KMS-11 (cell line): ENCODE results near the gene CATSPER3.

ENCODE experiments used
- H2AFZ ChIP-seq: fragments of 200-600 bp; sonication (generic); 2 replicates; pipeline ENCODE4 v1.6.1; 2016; ENCODE audit warnings: antibody characterized with exemption, mixed run types, low read depth
- H3K27ac ChIP-seq: fragments of 200-600 bp; sonication (generic); 2 replicates; pipeline ENCODE4 v1.6.1; 2016; ENCODE audit warnings: mild to moderate bottlenecking, mixed run types
- H3K27me3 ChIP-seq: fragments of 200-600 bp; sonication (generic); 2 replicates; pipeline ENCODE4 v1.6.1; 2017; ENCODE audit warnings: mild to moderate bottlenecking, low read depth, mixed run types, moderate library complexity; ENCODE audit not compliant: insufficient read depth
- H3K36me3 ChIP-seq: fragments of 200-600 bp; sonication (generic); 2 replicates; pipeline ENCODE4 v1.6.1; 2017; ENCODE audit warnings: mild to moderate bottlenecking, mixed run types; ENCODE audit not compliant: insufficient read depth
- H3K4me1 ChIP-seq: fragments of 200-600 bp; sonication (generic); 2 replicates; pipeline ENCODE4 v1.6.1; 2016; ENCODE audit warnings: mild to moderate bottlenecking, low read depth, mixed run types; ENCODE audit not compliant: poor library complexity, severe bottlenecking
- H3K4me2 ChIP-seq: fragments of 200-600 bp; sonication (generic); 2 replicates; pipeline ENCODE4 v1.7.0; 2016; ENCODE audit warnings: mild to moderate bottlenecking, mixed run types
- H3K4me3 ChIP-seq: fragments of 200-600 bp; sonication (generic); IDR thresholded peaks from 2 replicates; pipeline ENCODE4 v1.6.1; 2017; ENCODE audit warnings: low read depth, low read length, mixed read lengths; ENCODE audit not compliant: insufficient read depth
- H3K79me2 ChIP-seq: fragments of 200-600 bp; sonication (generic); 2 replicates; pipeline ENCODE4 v1.6.1; 2016; ENCODE audit warnings: low read depth, mixed run types; ENCODE audit not compliant: insufficient read depth
- H3K9ac ChIP-seq: fragments of 200-600 bp; sonication (generic); 2 replicates; pipeline ENCODE4 v1.6.1; 2016; ENCODE audit warnings: mild to moderate bottlenecking, mixed run types
- H4K20me1 ChIP-seq: fragments of 200-600 bp; sonication (generic); 2 replicates; pipeline ENCODE4 v1.6.1; 2016; ENCODE audit warnings: mild to moderate bottlenecking, mixed run types; ENCODE audit not compliant: insufficient read depth
- TF ChIP-seq, protein P1 (sequence below): fragments of 200-600 bp; sonication (generic); conservative IDR thresholded peaks from 2 replicates; pipeline ENCODE4 v1.6.1; 2017; ENCODE audit warnings: low read depth, mild to moderate bottlenecking, antibody characterized with exemption, low read length, moderate library complexity, mixed read lengths

CATSPER3 gene

GRCh38 chr5:134939500-134939899 is 28.2 kb upstream of the CATSPER3 start:
- TF ChIP-seq, protein P1, sequence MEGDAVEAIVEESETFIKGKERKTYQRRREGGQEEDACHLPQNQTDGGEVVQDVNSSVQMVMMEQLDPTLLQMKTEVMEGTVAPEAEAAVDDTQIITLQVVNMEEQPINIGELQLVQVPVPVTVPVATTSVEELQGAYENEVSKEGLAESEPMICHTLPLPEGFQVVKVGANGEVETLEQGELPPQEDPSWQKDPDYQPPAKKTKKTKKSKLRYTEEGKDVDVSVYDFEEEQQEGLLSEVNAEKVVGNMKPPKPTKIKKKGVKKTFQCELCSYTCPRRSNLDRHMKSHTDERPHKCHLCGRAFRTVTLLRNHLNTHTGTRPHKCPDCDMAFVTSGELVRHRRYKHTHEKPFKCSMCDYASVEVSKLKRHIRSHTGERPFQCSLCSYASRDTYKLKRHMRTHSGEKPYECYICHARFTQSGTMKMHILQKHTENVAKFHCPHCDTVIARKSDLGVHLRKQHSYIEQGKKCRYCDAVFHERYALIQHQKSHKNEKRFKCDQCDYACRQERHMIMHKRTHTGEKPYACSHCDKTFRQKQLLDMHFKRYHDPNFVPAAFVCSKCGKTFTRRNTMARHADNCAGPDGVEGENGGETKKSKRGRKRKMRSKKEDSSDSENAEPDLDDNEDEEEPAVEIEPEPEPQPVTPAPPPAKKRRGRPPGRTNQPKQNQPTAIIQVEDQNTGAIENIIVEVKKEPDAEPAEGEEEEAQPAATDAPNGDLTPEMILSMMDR = no peak
- Histone ChIP-seq H3K4me2 (no peak overlapping the region), H3K4me3 (no peak overlapping the region), H3K4me1 (peaks cover 3% of the 10 kb centered on the region), H3K36me3 (no peaks in the 10 kb centered on the region; the same call in 1 of the 2 replicates), H3K27ac (no peak overlapping the region), H4K20me1 (no peaks in the 10 kb centered on the region), H3K79me2 (no peaks in the 10 kb centered on the region), H3K27me3 (no peaks in the 10 kb centered on the region), H3K9ac (no peak overlapping the region), H2AFZ (no peak overlapping the region)

GRCh38 chr5:134943547-134943946 is 24.2 kb upstream of the CATSPER3 start:
- Histone ChIP-seq H4K20me1 (no peaks in the 10 kb centered on the region), H3K4me1 (peaks cover 3% of the 10 kb centered on the region), H3K9ac (no peak overlapping the region), H3K79me2 (no peaks in the 10 kb centered on the region), H3K27ac (no peak overlapping the region), H3K27me3 (no peaks in the 10 kb centered on the region), H3K4me2 (no peak overlapping the region), H3K4me3 (no peak overlapping the region), H2AFZ (no peak overlapping the region), H3K36me3 (no peaks in the 10 kb centered on the region)
- TF ChIP-seq, protein P1 = no peak

DNA sequence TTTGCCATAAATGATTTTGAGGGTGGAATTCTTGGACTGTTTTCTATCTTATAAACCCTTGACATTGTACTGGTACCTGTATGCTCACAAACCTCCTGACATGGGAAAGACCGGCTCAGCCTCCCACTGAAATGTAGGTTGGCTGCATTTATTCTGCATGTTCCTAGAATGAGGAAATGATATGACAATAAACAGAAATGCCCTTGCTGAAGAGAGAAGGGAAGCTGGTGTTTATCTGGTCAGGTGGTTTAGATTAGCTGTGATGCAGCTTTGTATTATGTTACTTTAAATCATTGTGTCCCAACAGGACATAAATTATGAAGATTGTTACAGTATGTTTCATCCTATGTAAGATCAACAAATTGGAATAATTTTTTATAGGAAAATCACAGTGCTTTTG is 23.1 kb upstream of the CATSPER3 start:
- no peaks in the 10 kb centered on the region for H3K27me3 ChIP-seq
- no peaks in the 10 kb centered on the region for H3K4me1 ChIP-seq
- H3K79me2 ChIP-seq = no peaks in the 10 kb centered on the region
- H3K4me3 ChIP-seq = no peak overlapping the region
- no peak overlapping the region for H2AFZ ChIP-seq
- H3K4me2 ChIP-seq = no peak overlapping the region
- H3K9ac ChIP-seq = no peak overlapping the region
- H3K36me3 ChIP-seq = no peaks in the 10 kb centered on the region
- TF ChIP-seq, protein P1 = no peak
- no peak overlapping the region for H3K27ac ChIP-seq
- H4K20me1 ChIP-seq = no peaks in the 10 kb centered on the region

DNA sequence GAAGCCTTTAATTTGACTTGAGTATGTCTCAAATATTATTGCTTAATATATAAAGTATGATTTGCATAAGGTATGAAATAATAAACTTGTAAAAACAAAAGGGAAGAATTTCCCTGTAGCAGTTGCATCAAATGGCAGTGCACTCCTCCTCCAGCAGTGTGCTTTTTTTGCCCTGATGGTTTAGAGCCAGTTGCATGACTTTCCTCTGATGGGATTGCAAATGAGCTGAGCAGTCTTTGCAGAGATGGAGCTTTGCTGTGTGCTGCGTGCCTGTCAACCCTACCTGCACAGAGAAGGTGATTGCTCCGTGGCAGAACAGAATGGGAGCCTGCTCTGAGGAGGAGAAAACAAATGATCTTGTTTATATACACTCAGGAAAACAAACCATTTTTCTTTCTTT is 22.7 kb upstream of the CATSPER3 start:
- Histone ChIP-seq H3K27ac (no peak overlapping the region), H3K4me2 (no peak overlapping the region), H3K27me3 (no peaks in the 10 kb centered on the region), H3K9ac (no peak overlapping the region), H4K20me1 (no peaks in the 10 kb centered on the region), H2AFZ (no peak overlapping the region), H3K79me2 (no peaks in the 10 kb centered on the region), H3K36me3 (no peaks in the 10 kb centered on the region), H3K4me1 (no peaks in the 10 kb centered on the region), H3K4me3 (no peak overlapping the region)
- TF ChIP-seq, protein P1 = no peak
